Liver (tissue), 9 donors: Measurements from ENCODE around the gene KDM3A. TPM values are rescaled to one million over a fixed set of nuclear protein-coding genes. Genes with fewer than 3 reads are reported as not detected.

Experiments
- DNase-seq: peaks from one replicate; pipeline ENCODE4 v3.0.0-alpha.2; 2017; ENCODE audit warnings: low spot score
- H3K27ac ChIP-seq, 2 donors: one replicate each; pipeline ENCODE4 v1.7.0; 2013; ENCODE audit warnings: inconsistent platforms in 2 of 2, low read length in 2 of 2, control low read depth in 1 of 2, low read depth in 1 of 2, mild to moderate bottlenecking in 1 of 2
- H3K27me3 ChIP-seq, 4 donors: one replicate each; pipeline versions ENCODE4 v1.6.1 to v1.7.0; 2013; ENCODE audit warnings: low read length in 3 of 4, inconsistent platforms in 1 of 4, mild to moderate bottlenecking in 1 of 4, moderate library complexity in 1 of 4; ENCODE audit not compliant: control insufficient read depth in 4 of 4, insufficient read depth in 4 of 4
- H3K36me3 ChIP-seq, 4 donors: one replicate each; pipeline versions ENCODE4 v1.6.1 to v1.7.0; 2013; ENCODE audit warnings: low read length in 3 of 4, mild to moderate bottlenecking in 3 of 4, low read depth in 1 of 4, moderate library complexity in 1 of 4; ENCODE audit not compliant: control insufficient read depth in 4 of 4, insufficient read depth in 3 of 4
- H3K4me1 ChIP-seq, 4 donors: one replicate each; pipeline versions ENCODE4 v1.6.1 to v1.7.0; 2013; ENCODE audit warnings: low read length in 3 of 4, mild to moderate bottlenecking in 3 of 4, moderate library complexity in 1 of 4; ENCODE audit not compliant: control insufficient read depth in 4 of 4, insufficient read depth in 4 of 4
- H3K4me3 ChIP-seq, 3 donors: one replicate each; pipeline versions ENCODE4 v1.6.1 to v1.7.0; 2013; ENCODE audit warnings: low read length in 3 of 3, control low read depth in 1 of 3, low read depth in 1 of 3, mild to moderate bottlenecking in 1 of 3
- H3K9ac ChIP-seq, 2 donors: one replicate each; pipeline ENCODE4 v1.7.0; 2013; ENCODE audit warnings: low read length in 2 of 2, mild to moderate bottlenecking in 2 of 2, moderate library complexity in 2 of 2, control low read depth in 1 of 2, low read depth in 1 of 2
- H3K9me3 ChIP-seq, 4 donors: one replicate each; pipeline versions ENCODE4 v1.6.1 to v1.7.0; 2013; ENCODE audit warnings: low read length in 3 of 4; ENCODE audit not compliant: control insufficient read depth in 4 of 4
- EGR1 ChIP-seq, 2 donors: IDR thresholded peaks; 2 replicates each; pipeline ENCODE4 v1.6.1; 2016 to 2018; ENCODE audit warnings: antibody characterized with exemption in 2 of 2, low read depth in 2 of 2
- FOXA1 ChIP-seq: IDR thresholded peaks from 2 replicates; pipeline ENCODE4 v1.6.1; 2016; ENCODE audit warnings: antibody characterized with exemption
- FOXA2 ChIP-seq: IDR thresholded peaks from 2 replicates; pipeline ENCODE4 v1.6.1; 2016; ENCODE audit warnings: antibody characterized with exemption
- GABPA ChIP-seq, 2 donors: IDR thresholded peaks in 1 of 2; conservative IDR thresholded peaks in 1 of 2; 2 replicates each; pipeline ENCODE4 v1.6.1; 2016; ENCODE audit warnings: antibody characterized with exemption in 2 of 2, mild to moderate bottlenecking in 1 of 2, moderate library complexity in 1 of 2
- HNF4A ChIP-seq, 2 donors: conservative IDR thresholded peaks; 2 replicates each; pipeline ENCODE4 v1.6.1; 2016; ENCODE audit warnings: antibody characterized with exemption in 2 of 2, mild to moderate bottlenecking in 2 of 2
- HNF4G ChIP-seq: IDR thresholded peaks from 2 replicates; pipeline ENCODE4 v1.6.1; 2016; ENCODE audit warnings: antibody characterized with exemption
- JUND ChIP-seq, 2 donors: IDR thresholded peaks; 2 replicates each; pipeline ENCODE4 v1.6.1; 2016; ENCODE audit warnings: antibody characterized with exemption in 2 of 2
- RAD21 ChIP-seq, 2 donors: IDR thresholded peaks; 2 replicates each; pipeline ENCODE4 v1.6.1; 2016; ENCODE audit warnings: antibody characterized with exemption in 2 of 2, mild to moderate bottlenecking in 2 of 2
- REST ChIP-seq: IDR thresholded peaks from 2 replicates; pipeline ENCODE4 v1.6.1; 2016; ENCODE audit warnings: antibody characterized with exemption, mild to moderate bottlenecking
- SP1 ChIP-seq: IDR thresholded peaks from 2 replicates; pipeline ENCODE4 v1.6.1; 2018; ENCODE audit warnings: antibody characterized with exemption, mild to moderate bottlenecking
- TAF1 ChIP-seq: conservative IDR thresholded peaks from 2 replicates; pipeline ENCODE4 v1.6.1; 2016; ENCODE audit warnings: antibody characterized with exemption, mild to moderate bottlenecking
- YY1 ChIP-seq: IDR thresholded peaks from 2 replicates; pipeline ENCODE4 v1.6.1; 2016; ENCODE audit warnings: antibody characterized with exemption, mild to moderate bottlenecking
- ZBTB33 ChIP-seq: IDR thresholded peaks from 2 replicates; pipeline ENCODE4 v1.6.1; 2016; ENCODE audit warnings: antibody characterized with exemption
- WGBS: extraction: QIAGEN DNeasy Blood & Tissue Kit; methylation state at CpG from one replicate; pipeline ENCODE4 v1.1.7; 2013; 5-methylcytosine and 5-hydroxymethylcytosine counted together
- polyA plus RNA-seq, 2 donors: library from polyadenylated mRNA; stranded (reverse) in 1 of 2; unstranded in 1 of 2; fragments of 200-250 nt in 1 of 2; fragments of >200 nt in 1 of 2; fragmentation: Nextera tagmentation in 1 of 2; extraction: Ambion mirVana in 1 of 2; gene quantifications; one replicate each; pipeline versions ENCODE4 v1.2.1 to v1.2.3, GENCODE V29; 2013 to 2015
- total RNA-seq, 2 donors: library from RNA; depleted of rRNA; stranded (reverse); fragments of >200 nt; gene quantifications; one replicate each; pipeline ENCODE4 v1.2.3, GENCODE V29; 2014
- TF ChIP-seq, protein P1 (sequence below): fragments of 150-350 bp; IDR thresholded peaks from 2 replicates; pipeline ENCODE4 v1.5.1; 2017; ENCODE audit warnings: improper control_type of control experiment, low read depth, low read length; ENCODE audit not compliant: missing input control
- TF ChIP-seq, protein P2 (sequence below): IDR thresholded peaks from 2 replicates; pipeline ENCODE4 v1.6.1; 2016; ENCODE audit warnings: antibody characterized with exemption
- donor health status: healthy.
- donor health status: healthy.
- donor health status: healthy.
- donor health status: healthy.
- donor health status: healthy.

KDM3A gene
- total and polyA plus RNA-seq, 4 donors, result 3.9 to 19.8 (median 8.3) TPM

- TF ChIP-seq REST (no peak), HNF4G (no peak), RAD21 (IDR thresholded peaks at IDR 0.05) (no peak), HNF4A (conservative IDR thresholded peaks at IDR 0.05) (no peak), GABPA (IDR thresholded peaks at IDR 0.05 in 1 of 2, conservative IDR thresholded peaks at IDR 0.05 in 1 of 2) (no peak), FOXA2 (no peak), EGR1 (IDR thresholded peaks at IDR 0.05; ENCODE audit: low read depth in 2 of 2) (no peak), JUND (IDR thresholded peaks at IDR 0.05) (no peak), SP1 (no peak), TAF1 (no peak), ZBTB33 (no peak), YY1 (no peak), FOXA1 (no peak)
- TF ChIP-seq, protein P1, sequence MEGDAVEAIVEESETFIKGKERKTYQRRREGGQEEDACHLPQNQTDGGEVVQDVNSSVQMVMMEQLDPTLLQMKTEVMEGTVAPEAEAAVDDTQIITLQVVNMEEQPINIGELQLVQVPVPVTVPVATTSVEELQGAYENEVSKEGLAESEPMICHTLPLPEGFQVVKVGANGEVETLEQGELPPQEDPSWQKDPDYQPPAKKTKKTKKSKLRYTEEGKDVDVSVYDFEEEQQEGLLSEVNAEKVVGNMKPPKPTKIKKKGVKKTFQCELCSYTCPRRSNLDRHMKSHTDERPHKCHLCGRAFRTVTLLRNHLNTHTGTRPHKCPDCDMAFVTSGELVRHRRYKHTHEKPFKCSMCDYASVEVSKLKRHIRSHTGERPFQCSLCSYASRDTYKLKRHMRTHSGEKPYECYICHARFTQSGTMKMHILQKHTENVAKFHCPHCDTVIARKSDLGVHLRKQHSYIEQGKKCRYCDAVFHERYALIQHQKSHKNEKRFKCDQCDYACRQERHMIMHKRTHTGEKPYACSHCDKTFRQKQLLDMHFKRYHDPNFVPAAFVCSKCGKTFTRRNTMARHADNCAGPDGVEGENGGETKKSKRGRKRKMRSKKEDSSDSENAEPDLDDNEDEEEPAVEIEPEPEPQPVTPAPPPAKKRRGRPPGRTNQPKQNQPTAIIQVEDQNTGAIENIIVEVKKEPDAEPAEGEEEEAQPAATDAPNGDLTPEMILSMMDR, result no peak
- TF ChIP-seq, protein P2, sequence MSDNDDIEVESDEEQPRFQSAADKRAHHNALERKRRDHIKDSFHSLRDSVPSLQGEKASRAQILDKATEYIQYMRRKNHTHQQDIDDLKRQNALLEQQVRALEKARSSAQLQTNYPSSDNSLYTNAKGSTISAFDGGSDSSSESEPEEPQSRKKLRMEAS, result no peak
- WGBS, result 98% methylated on average over 3 of the region's 3 CpGs
- no peak for DNase-seq
- Histone ChIP-seq H3K9ac (no peak overlapping the region), H3K36me3 (peaks cover 2 to 7% (median 3%) of the 10 kb centered on the region in 4 donors), H3K4me1 (no peaks in the 10 kb centered on the region), H3K4me3 (no peak overlapping the region), H3K27me3 (no peaks in the 10 kb centered on the region), H3K9me3 (peaks cover 0 to 6% (median 0%) of the 10 kb centered on the region in 4 donors), H3K27ac (no peak overlapping the region)
Measured at GRCh38 chr2:86533589-86533988, 92.4 kb downstream of the KDM3A start.

- H3K4me1 ChIP-seq, result peaks cover 0 to 2% (median 0%) of the 10 kb centered on the region in 4 donors
- peaks cover 0 to 3% (median 0%) of the 10 kb centered on the region in 4 donors for H3K36me3 ChIP-seq
- no peak overlapping the region for H3K4me3 ChIP-seq
- H3K27ac ChIP-seq, result no peak overlapping the region
- no peak for TF ChIP-seq EGR1 (IDR thresholded peaks at IDR 0.05; ENCODE audit: low read depth in 2 of 2)
- TF ChIP-seq JUND (IDR thresholded peaks at IDR 0.05), result no peak
- TF ChIP-seq, protein P1, result no peak
- DNase-seq, result no peak
- 77% methylated on average over 2 of the region's 2 CpGs for WGBS
- no peaks in the 10 kb centered on the region for H3K27me3 ChIP-seq
- H3K9ac ChIP-seq, result no peak overlapping the region
- peaks cover 0 to 2% (median 0%) of the 10 kb centered on the region in 4 donors for H3K9me3 ChIP-seq
Measured at GRCh38 chr2:86541334-86541733, 100.2 kb downstream of the KDM3A start.
